Measurements from ENCODE around the gene NUMB. TPM values are rescaled to one million over a fixed set of nuclear protein-coding genes. Genes with fewer than 3 reads are reported as not detected.

NUMB gene
- total and polyA plus RNA-seq, 2 donors (not counting 3 experiments of a cell fraction or from before 2014, with no cell fraction given), result 128 to 164 TPM

- no peaks in the 10 kb centered on the region for H3K36me3 ChIP-seq (ENCODE audit: control insufficient read depth in 2 of 2, extremely low read depth in 1 of 2, insufficient read depth in 2 of 2, low read length in 2 of 2)
- H2AFZ ChIP-seq (ENCODE audit: low read depth, low read length), result no peak overlapping the region
- dilution Hi-C loops (cut with MboI; ENCODE audit: extremely low pct_ligation_motif_present, low sequenced_read_pairs) (no loop called here), intact Hi-C loops (cut with micrococcal nuclease) (no loop called here)
- H4K20me1 ChIP-seq (replicated peaks; ENCODE audit: control insufficient read depth, extremely low read depth, insufficient read depth, low read length), result no peaks in the 10 kb centered on the region
- CTCF ChIA-PET, result interaction anchor here (0.6 to 0.7 kb wide), 2 partner anchors 11 to 14 kb away, joined by 3 to 4 read pairs; no protein-coding TSS in a partner anchor
- BruUV-seq (replicated peaks), result no TSS peak
- H3K9me3 ChIP-seq (replicated peaks; ENCODE audit: control insufficient read depth, insufficient read depth, low read length), result no peaks in the 10 kb centered on the region
- no peak for TF ChIP-seq GATA2 (IDR thresholded peaks at IDR 0.05; ENCODE audit: insufficient read depth, insufficient read length, low read depth, low read length)
- TF ChIP-seq MYC (IDR thresholded peaks at IDR 0.05; ENCODE audit: low read depth, low read length), result no peak
- TF ChIP-seq, protein P1, sequence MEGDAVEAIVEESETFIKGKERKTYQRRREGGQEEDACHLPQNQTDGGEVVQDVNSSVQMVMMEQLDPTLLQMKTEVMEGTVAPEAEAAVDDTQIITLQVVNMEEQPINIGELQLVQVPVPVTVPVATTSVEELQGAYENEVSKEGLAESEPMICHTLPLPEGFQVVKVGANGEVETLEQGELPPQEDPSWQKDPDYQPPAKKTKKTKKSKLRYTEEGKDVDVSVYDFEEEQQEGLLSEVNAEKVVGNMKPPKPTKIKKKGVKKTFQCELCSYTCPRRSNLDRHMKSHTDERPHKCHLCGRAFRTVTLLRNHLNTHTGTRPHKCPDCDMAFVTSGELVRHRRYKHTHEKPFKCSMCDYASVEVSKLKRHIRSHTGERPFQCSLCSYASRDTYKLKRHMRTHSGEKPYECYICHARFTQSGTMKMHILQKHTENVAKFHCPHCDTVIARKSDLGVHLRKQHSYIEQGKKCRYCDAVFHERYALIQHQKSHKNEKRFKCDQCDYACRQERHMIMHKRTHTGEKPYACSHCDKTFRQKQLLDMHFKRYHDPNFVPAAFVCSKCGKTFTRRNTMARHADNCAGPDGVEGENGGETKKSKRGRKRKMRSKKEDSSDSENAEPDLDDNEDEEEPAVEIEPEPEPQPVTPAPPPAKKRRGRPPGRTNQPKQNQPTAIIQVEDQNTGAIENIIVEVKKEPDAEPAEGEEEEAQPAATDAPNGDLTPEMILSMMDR (IDR thresholded peaks at IDR 0.05; ENCODE audit: extremely low read depth in 1 of 2, insufficient read depth in 1 of 2, low read depth in 1 of 2, low read length in 2 of 2), result no peak
- TF ChIP-seq, protein P2, sequence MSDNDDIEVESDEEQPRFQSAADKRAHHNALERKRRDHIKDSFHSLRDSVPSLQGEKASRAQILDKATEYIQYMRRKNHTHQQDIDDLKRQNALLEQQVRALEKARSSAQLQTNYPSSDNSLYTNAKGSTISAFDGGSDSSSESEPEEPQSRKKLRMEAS (IDR thresholded peaks at IDR 0.05; ENCODE audit: insufficient read depth, insufficient read length), result no peak
- no peak for TF ChIP-seq POLR2A (IDR thresholded peaks at IDR 0.05; ENCODE audit: low read depth, low read length)
- TF ChIP-seq POLR2AphosphoS5 (IDR thresholded peaks at IDR 0.05; ENCODE audit: insufficient read depth, low read depth, low read length), result no peak
- no peak for TF ChIP-seq JUN (IDR thresholded peaks at IDR 0.05; ENCODE audit: borderline replicate concordance, insufficient read depth, insufficient read length, low read depth)
- no peak for TF ChIP-seq FOS (IDR thresholded peaks at IDR 0.05; ENCODE audit: borderline replicate concordance, insufficient read depth, low read length)
- no peak for TF ChIP-seq EZH2 (IDR thresholded peaks at IDR 0.05; ENCODE audit: borderline replicate concordance, low read depth, low read length, severe bottlenecking)
- FAIRE-seq (no peak), DNase-seq (ENCODE audit: low read depth, low spot score) (no peak)
- POLR2A ChIA-PET, result no interaction called here
- peaks cover 11% of the 10 kb centered on the region for H3K4me1 ChIP-seq (ENCODE audit: control insufficient read depth, extremely low read depth, insufficient read depth, low read length)
- H3K79me2 ChIP-seq (ENCODE audit: control insufficient read depth, insufficient read depth, low read length), result no peaks in the 10 kb centered on the region
- H3K27me3 ChIP-seq (ENCODE audit: control insufficient read depth in 2 of 2, insufficient read depth in 2 of 2, low read length in 2 of 2), result no peaks in the 10 kb centered on the region
- no peaks in the 10 kb centered on the region for H3K9me1 ChIP-seq (replicated peaks; ENCODE audit: control insufficient read depth, extremely low read depth, insufficient read depth, low read length)
- no peak overlapping the region for H3K4me2 ChIP-seq (ENCODE audit: insufficient read depth, low read length)
- H3K4me3 ChIP-seq (replicated peaks in 1 of 3; ENCODE audit: insufficient read depth in 1 of 3, low read depth in 1 of 3, low read length in 3 of 3), result no peak overlapping the region
- H3K9ac ChIP-seq (replicated peaks; ENCODE audit: extremely low read depth, insufficient read depth, low read length), result no peak overlapping the region
- H3K27ac ChIP-seq (ENCODE audit: insufficient read depth, low read depth, low read length), result no peak overlapping the region
These were observed 209.2 kb downstream of the NUMB start for GRCh38 chr14:73249108-73249507.

Data from endothelial cell of umbilical vein (primary cell).